ENCODE data around the gene CAMKK1. TPM values are rescaled to one million over a fixed set of nuclear protein-coding genes. Genes with fewer than 3 reads are reported as not detected.
"Not testable (repeated sequence)": the region's sequence is repeated elsewhere in the genome, so short reads cannot be mapped to it uniquely, and the experiment has no call there.

Gene CAMKK1
- total RNA-seq, 1 experiment from 2014 or later, result 10.1 TPM

GRCh38 chr17:3857261-3858105 is 35.4 kb downstream of the CAMKK1 start:
- H3K4me3 ChIP-seq (ENCODE audit: low read length), result no peak overlapping the region
- no TSS peak for BruUV-seq (replicated peaks)

GRCh38 chr17:3854204-3854603 is 38.6 kb downstream of the CAMKK1 start:
- H3K9ac ChIP-seq (ENCODE audit: low read length); POLR2A ChIA-PET (ENCODE audit: unreplicated experiment); BruUV-seq (replicated peaks); H2AFZ ChIP-seq (ENCODE audit: low read length); H3K4me2 ChIP-seq (ENCODE audit: low read length); H4K20me1 ChIP-seq (ENCODE audit: low read length); ATAC-seq; H3K27me3 ChIP-seq (ENCODE audit: low read length); H3K36me3 ChIP-seq (ENCODE audit: low read depth, low read length); H3K79me2 ChIP-seq (ENCODE audit: low read length); intact Hi-C loops (cut with micrococcal nuclease); H3K4me3 ChIP-seq (ENCODE audit: low read length); CTCF ChIA-PET; H3K9me2 ChIP-seq (replicated peaks; ENCODE audit: low read length); H3K9me3 ChIP-seq (ENCODE audit: low read length); H3F3A ChIP-seq (ENCODE audit: low read length, unreplicated experiment); DNase-seq; H3K27ac ChIP-seq (ENCODE audit: low read length); H3K4me1 ChIP-seq (ENCODE audit: insufficient read depth, low read length): not testable (repeated sequence)

More at GRCh38 chr17:3857261-3858105, 35.4 kb downstream of the CAMKK1 start:
- no peaks in the 10 kb centered on the region for H3K27me3 ChIP-seq (ENCODE audit: low read length)
- CTCF ChIA-PET, result no interaction called here
- no peaks in the 10 kb centered on the region for H3K9me2 ChIP-seq (replicated peaks; ENCODE audit: low read length)
- H3K27ac ChIP-seq (ENCODE audit: low read length), result no peak overlapping the region
- H2AFZ ChIP-seq (ENCODE audit: low read length), result no peak overlapping the region
- H3K9me3 ChIP-seq (ENCODE audit: low read length), result no peaks in the 10 kb centered on the region
- no peaks in the 10 kb centered on the region for H3K79me2 ChIP-seq (ENCODE audit: low read length)
- H3K36me3 ChIP-seq (ENCODE audit: low read depth, low read length), result no peaks in the 10 kb centered on the region
- POLR2A ChIA-PET (ENCODE audit: unreplicated experiment), result interaction anchor here (0.6 kb wide), 1 partner anchor 147 kb away, joined by 4 read pairs; no protein-coding TSS in a partner anchor
- no peaks in the 10 kb centered on the region for H3F3A ChIP-seq (ENCODE audit: low read length, unreplicated experiment)
- TF ChIP-seq EZH2phosphoT487 (IDR thresholded peaks at IDR 0.05; ENCODE audit: borderline replicate concordance, low read length), result no peak
- TF ChIP-seq CTCF (conservative IDR thresholded peaks at IDR 0.05; ENCODE audit: low read depth, low read length), result no peak
- TF ChIP-seq EZH2 (IDR thresholded peaks at IDR 0.05; ENCODE audit: low read length, unreplicated experiment), result no peak
- DNase-seq, result no peak
- ATAC-seq, result no peak
- H3K4me2 ChIP-seq (ENCODE audit: low read length), result no peak overlapping the region
- intact Hi-C loops (cut with micrococcal nuclease), result no loop called here
- H3K9ac ChIP-seq (ENCODE audit: low read length), result no peak overlapping the region
- no peaks in the 10 kb centered on the region for H4K20me1 ChIP-seq (ENCODE audit: low read length)
- H3K4me1 ChIP-seq (ENCODE audit: insufficient read depth, low read length), result no peaks in the 10 kb centered on the region

GRCh38 chr17:3852561-3852960 is 40.3 kb downstream of the CAMKK1 start:
- no peak overlapping the region for H3K9ac ChIP-seq (ENCODE audit: low read length)
- no peaks in the 10 kb centered on the region for H3F3A ChIP-seq (ENCODE audit: low read length, unreplicated experiment)
- H3K79me2 ChIP-seq (ENCODE audit: low read length), result no peaks in the 10 kb centered on the region
- no peaks in the 10 kb centered on the region for H3K9me2 ChIP-seq (replicated peaks; ENCODE audit: low read length)
- no peaks in the 10 kb centered on the region for H3K4me1 ChIP-seq (ENCODE audit: insufficient read depth, low read length)
- no peak overlapping the region for H3K4me3 ChIP-seq (ENCODE audit: low read length)
- no peaks in the 10 kb centered on the region for H4K20me1 ChIP-seq (ENCODE audit: low read length)
- CTCF ChIA-PET, result no interaction called here
- TF ChIP-seq CTCF (conservative IDR thresholded peaks at IDR 0.05; ENCODE audit: low read depth, low read length) (no peak), EZH2 (IDR thresholded peaks at IDR 0.05; ENCODE audit: low read length, unreplicated experiment) (no peak), EZH2phosphoT487 (IDR thresholded peaks at IDR 0.05; ENCODE audit: borderline replicate concordance, low read length) (no peak)
- no peak overlapping the region for H2AFZ ChIP-seq (ENCODE audit: low read length)
- no peaks in the 10 kb centered on the region for H3K9me3 ChIP-seq (ENCODE audit: low read length)
- DNase-seq (no peak), ATAC-seq (no peak)
- intact Hi-C loops (cut with micrococcal nuclease), result no loop called here
- no peaks in the 10 kb centered on the region for H3K27me3 ChIP-seq (ENCODE audit: low read length)
- POLR2A ChIA-PET (ENCODE audit: unreplicated experiment), result no interaction called here
- no peaks in the 10 kb centered on the region for H3K36me3 ChIP-seq (ENCODE audit: low read depth, low read length)
- H3K27ac ChIP-seq (ENCODE audit: low read length), result no peak overlapping the region
- H3K4me2 ChIP-seq (ENCODE audit: low read length), result no peak overlapping the region
- BruUV-seq (replicated peaks), result no TSS peak

Data from PC-3 (cell line).